ENCODE measurements around the gene SYT17.
A peak's percentile ranks its signal among the peaks of the same experiment; 100 is the strongest.

Gene SYT17

DNA sequence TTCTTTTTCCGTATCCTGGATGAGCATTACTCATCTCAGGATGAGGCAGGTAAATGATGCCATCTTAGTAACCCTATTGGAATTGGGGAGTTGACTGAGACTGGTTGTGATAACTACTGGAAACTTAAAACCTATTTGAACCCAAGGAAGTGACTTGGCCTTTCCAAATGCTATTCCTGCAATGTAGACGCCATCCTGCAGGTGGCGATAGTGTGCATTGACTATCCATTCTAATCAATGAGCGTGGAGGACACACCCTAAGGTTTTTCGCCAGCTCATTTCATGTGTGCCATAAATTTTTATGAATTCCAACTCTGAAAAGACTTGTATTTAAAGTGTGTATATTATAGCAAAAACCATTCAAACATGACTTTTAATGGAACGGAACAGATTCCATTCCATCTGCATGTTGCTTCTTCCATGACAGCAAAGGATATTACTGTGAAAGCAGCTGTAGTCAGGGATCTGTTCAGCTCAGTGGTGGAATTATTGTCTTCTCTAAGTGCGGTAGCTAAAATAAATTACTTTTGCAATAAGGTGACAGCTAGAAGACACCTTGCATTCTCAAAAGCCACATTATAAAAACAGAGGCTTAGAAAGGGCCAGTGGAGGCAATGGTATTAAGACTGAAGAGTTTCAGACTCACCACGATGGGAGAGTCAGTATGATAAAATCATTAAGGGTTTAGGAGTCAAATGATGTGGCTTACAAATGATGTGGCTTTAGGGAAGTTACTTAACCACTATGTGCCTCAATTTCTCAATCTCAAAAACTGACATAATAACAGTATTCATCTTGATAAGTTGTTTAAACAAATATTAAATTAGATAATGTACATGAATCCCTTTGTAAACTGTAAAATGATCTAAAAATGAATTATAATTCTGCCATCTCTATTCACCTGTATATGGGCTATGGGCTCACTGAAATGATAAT lies 55.5 kb downstream of the SYT17 start:
- no peak for DNase-seq

DNA sequence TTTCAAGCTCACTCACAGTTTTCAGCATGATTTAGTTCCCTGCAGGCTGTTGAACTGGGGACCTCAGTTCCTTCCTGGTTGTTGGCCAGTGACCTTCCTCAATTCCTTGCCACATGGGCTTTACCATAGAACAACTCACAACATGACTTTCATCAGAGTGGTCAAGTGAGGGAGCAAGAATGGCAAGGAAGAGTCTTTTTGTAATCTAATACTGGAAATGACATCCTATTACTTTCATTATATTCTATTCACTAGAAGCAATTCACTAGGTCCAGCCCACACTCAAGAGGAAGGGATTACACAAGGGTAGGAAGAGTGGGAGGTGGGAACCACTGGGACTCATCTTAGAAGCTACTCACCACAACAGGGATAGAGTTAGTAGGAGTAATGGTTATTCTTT lies 57.6 kb downstream of the SYT17 start:
- DNase-seq, result no peak

DNA sequence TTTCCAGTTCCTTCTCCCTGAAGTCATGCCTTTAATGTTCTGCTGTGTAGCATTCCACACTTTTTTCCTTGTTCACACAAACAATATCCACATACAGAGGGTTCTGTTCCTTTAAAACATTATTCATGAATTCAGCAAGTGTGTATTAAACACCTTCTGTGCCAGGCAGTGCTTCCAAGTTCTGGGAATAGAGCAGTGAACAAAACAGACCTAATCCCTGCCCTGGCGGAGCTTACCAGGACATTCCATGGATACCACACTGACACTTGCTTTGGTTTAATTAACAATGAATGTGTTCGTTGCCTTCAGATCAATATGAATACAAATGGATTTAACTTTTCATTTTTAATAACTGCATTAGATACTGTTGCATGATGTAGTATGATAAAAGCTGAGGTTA lies 59.6 kb downstream of the SYT17 start:
- DNase-seq, result no peak

DNA sequence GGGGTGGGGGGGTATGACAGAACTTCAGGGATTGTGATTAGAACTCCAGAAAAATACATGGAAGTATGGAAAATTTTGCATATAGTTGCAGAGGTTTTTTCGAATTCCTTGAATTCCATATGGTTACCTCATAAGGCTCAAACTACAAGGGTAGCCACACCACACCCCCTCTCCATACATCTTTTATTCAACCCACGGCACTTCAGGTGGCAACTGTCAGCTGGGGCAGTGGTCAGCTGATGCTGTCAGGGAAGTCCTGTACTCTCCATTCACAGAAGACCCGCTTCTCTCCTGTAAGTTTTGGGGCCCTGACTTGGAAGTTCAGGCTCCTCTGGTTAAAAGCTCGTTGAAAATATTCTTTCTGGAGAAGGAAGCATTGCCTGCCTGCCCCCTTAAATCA lies 60.0 kb downstream of the SYT17 start:
- DNase-seq, result no peak

DNA sequence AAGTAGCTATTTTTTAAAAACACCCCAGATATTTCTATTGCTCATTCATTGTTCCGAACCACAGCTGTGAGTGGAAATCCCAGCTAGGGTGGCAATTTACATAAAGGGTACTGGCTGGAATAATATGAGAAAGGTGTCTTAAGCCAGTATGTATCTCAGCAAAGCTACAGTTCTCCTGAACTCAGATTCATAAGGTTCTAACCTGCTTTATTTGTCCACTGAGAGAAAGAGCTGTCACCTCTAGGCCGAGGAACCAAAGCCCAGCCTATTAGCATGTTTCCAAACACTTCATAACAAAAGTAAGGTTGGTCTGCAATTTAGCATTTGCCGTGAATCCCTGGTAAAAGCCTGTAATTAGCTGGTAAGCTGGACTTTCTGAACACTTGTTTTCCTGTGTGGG lies 60.5 kb downstream of the SYT17 start:
- DNase-seq, result no peak

DNA sequence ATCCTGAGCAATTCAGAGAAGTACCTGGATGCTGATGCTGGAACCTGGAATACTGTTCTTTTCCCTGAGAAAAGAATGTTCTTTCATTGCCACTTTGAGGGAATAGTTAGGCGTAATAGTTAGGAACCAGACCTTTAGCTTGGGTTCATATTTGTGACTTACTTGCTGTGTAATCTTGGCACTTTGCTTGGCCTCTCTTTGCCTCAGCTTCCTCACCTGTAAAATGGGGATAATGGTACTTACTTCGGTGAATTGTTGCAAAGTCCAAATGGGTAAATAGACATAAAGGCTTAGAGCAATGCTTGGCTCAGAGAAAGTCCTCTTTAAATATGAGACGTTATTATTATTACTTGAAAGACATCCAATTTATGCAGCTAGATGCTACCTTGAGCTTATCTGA lies 62.5 kb downstream of the SYT17 start:
- DNase-seq, result no peak

DNA sequence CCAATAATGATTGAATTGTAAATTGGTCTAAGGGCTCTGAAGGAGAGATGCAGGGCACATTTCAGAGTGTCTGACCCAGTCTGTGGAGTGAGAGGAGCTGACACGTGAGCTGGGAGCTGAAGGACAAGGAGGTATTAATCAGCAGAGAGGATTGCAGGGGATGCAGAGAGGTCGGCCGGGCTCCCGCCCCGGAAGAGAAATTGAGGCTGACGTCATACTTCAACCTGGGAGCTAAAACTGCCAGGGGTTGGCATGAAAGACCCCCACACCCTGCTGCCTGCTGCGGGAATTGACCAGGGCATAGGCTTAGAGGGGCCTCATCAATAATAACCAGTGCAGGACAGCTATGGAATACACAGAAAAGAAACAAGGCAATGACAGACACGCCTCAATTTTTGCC lies 63.8 kb downstream of the SYT17 start:
- DNase-seq, result no peak

DNA sequence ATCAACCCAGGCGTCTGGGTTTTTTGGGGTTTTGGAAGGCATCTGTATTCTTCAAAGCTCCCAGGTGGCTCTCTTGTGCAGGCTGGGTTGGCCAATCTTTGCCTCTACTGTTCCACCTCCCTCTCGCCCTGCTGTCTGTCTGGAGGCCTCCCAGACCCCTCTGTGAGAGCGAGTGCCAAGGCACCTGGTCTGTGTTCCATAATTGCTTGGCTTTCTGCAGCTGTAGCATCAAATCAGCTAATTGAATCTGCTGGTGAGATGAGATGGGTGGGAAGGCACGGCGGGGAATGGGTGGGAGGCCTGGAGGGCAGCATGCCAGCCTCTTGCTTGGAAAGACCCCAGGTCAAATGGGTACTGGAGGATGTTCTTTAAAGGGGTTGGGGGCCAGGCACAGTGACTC lies 64.9 kb downstream of the SYT17 start:
- DNase-seq, result no peak

DNA sequence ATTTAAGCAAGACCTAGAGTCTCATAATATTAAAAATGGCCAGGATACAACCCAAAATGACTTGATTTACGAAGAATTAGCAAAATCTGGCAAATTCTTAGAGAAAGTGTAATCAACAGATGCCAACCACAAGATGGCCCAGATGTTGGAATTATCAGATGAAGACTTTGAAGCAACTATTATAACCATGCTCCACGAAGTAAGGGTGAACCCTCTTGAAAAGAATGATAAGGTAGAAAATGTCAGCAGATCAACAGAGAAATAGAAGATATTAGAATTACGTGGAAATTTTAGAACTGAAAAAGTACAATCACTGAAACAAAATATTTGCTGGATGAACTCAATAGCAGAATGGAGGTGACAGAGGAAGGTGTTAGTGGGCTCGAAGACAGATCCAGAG lies 67.4 kb downstream of the SYT17 start:
- DNase-seq, result no peak

DNA sequence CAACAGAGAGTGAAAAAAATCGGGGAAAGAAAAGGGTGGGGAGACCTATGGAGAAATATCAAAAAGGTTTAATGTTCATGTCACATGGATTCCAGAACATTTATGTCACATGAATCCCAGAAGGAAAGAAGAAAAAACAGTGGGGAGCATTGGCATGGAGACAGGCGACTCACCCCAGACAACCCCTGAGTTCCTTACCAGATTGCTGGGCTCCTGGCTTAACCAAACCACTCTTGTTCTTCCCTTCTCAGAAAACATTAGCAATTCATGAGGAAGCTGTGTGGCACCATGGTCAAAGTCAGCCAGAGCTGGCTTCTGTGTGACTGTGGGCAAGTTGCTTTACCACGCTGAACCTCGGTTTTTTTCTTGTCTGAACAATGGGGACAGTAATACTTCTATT lies 67.8 kb downstream of the SYT17 start:
- DNase-seq, result no peak

DNA sequence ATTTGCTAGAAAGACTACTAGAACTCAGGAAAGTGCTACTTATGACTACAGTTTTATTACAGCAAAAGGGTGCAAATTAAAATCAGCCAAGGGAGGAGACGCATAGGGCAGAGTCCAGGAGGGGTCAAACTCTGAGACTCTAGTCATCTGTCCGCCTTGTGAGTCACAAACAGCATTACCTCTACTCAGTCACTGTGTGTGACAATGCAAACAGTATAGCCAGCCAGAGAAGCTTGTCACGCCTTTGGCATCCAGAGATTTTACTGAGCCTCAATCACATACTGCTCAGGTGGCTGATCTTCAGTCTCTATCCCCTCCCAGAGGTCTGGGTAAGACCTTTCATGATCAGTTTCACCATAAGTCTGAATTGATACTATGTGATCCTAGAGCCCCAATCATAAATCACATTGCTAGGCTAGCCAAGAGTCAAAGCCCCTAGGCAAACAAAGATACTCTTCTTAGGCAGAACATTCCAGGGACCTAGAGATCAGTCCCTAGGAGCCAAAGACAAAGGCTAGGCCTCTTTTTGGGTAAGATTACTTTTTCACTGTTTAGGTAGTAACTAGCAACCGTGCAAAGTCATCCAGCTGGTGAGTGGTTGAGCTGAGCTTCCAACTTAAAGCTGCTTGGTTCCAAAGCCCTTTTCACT lies 68.6 kb downstream of the SYT17 start:
- no peak for DNase-seq

DNA sequence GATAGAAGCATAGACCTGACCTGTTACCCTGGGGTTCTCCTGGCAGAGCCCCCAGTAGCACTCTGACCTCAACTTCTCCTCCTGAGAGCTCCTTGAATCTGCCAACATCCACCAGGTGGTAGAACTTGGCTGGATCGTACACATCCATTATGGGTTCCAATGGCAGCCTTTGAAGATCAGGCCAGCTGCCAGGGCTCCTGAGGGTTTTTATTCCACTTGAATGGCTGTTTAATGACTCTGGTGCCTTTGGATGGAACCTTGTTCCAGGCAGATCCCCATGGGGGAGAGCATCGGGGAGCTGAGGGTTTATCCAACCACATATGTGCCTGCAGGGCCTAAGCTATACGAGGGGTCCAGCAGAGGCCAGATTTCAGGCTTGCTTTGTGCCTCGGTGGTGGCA lies 70.4 kb downstream of the SYT17 start:
- DNase-seq, result no peak

DNA sequence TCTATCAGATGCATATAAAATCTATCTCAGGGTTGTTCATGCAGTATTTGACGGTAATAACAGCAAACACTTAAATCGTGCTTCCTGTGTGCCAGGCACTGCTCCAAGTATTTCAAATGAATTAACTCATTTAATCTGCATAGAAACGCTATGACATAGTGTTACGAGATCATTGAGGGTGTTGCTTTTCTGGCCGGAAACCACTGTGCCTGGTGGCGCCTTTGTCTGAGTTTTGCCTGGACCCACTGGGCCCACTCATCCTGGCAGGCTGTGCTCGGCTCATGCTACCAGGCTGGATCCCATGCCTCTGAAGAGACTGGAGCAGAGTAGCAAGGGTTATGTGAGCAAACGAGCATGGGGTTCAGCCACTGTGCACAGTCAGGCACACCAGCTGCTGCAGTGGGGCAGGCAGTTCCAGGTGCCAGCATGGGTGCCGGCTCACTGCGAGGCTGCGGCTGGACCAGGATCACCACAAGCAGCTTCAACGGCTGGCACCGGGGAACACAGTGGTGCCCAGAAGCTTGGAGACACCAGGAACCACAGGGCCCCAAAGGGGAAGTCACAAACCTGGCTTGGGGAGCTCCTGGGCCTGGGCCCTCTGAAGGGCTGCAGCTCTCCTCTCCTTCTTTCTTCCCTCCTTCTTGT lies 71.6 kb downstream of the SYT17 start:
- no peak for DNase-seq

DNA sequence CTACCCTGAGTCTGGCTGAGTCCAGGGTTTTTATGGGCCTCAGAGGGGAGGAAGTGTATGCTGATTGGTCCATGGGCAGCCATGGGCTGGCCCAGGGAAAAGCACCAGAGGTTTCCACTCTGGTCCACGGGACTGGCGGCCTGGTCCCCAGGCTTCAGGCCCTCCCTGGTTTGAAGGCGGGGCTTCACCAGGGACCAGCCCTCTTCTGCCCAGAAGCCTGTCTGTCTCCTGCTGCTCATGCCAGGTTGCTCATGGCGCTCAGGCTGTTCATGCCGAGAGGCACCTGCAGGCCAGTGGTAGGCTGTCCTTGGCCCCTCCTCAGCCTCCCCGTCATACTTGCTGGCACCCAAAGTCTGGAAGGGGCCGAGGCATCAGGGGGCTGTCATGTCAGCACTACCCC lies 72.5 kb downstream of the SYT17 start:
- no peak for DNase-seq

DNA sequence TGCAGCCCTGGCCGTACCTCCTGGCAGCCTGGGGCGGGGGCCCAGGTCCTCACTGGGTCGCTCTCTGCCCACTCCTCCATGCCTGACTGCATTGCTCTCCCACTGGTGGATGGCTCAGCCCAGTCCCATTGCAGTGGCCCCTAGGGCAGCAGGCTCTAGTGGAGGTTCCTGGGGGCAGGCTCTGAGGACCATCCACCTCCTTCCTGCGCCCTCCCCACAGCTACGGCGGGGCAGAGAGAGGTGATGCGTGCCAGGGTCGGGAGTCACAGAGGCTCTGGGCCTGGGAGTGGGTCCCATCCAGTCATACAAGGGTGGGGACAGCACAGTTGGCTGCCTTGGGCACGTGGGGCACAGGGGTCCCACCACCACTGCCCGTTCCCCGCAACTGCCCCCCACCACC lies 73.5 kb downstream of the SYT17 start:
- no peak for DNase-seq

DNA sequence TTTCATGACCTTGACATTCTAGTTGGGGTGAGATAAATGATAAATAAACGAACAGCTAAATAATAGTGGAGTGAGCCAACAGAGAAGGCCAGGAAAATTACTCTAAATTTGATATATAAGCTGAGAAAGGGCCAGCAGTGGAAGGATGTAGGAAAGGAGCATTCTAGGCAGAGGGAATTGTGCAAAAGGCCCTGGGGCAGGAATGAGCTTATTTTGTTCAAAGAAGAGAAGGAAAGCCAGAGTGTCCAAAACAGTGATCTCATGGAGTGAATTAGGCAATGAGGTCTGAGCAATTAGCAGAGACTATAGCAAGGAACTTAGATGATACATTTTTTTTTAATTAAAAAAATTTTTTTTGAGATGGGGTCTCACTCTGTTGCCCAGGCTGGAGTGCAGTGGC lies 74.1 kb downstream of the SYT17 start:
- DNase-seq, result no peak

DNA sequence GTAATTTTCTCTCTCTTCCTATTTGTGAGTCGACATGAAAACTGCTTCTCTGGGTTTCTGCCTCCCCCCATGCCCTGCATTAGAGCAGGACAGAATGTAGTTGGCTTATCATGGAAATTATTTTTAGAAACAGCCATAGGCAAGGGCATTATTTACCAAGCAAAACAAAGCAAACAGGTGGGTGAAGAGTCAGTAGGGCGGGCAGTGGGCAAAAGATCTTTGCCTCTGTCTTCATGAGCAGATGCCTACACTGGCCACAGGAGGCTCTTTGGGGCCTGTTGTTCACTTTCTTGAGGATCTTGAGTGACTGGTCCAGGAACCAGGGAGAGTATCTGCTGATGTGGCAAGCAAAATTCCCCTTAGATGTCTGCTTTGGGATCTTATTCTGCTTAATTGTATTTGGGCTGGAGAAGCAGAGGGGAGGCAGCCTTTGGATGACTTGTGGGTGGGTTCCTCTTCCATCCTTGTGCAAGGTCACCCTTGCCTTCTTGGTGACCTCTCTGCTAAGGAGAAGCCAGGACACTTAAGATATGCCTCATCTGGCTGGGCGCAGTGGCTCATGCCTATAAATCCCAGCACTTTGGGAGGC lies 75.0 kb downstream of the SYT17 start:
- no peak for DNase-seq

DNA sequence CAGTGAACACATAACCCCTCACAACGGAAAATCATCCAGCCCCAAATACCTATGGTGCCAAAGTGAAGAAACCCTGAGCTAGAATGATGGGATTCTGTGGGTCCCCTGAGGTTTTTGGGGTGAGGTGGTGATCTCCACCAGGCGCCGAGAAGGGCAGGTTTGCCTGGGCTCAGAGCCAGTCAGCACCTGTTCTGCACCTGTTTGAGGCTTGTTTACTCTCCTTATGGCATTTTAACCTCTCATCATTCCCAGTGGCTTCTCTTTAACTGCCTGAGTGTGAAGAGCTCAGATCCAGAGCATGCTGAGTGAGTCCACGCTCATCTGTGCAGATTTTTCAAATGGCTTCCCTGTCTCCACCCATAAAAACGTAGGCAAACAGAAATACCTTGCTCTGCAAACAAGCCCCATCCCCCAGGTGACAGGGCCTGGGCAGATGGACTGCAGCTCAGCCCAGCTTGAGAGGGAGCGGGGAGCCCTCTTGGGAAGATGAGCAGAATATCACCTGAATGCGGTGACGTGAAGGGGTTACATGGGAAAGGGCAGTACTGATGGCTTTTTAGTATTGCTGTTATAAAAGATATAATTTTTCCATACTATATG lies 77.4 kb downstream of the SYT17 start:
- peak; percentile 35 to 76 for DNase-seq

DNA sequence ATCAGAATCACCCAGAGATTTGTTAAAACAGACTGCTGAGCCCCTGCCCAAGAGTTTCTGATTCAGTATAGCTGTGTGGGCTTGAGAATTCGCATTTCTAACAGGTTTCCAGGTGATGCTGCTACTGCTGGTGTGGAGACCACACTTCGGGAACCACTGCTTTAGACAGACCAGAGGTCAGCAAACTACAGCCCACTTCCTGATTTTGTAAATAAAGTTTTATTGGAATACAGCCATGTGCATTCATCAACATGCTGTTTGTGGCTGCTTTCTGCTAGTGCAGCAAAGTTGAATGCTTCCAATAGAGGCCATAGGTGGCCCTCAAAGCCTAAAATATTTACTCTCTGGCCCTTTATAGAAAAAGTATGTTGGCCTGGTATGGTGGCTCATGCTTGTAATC lies 84.9 kb downstream of the SYT17 start:
- no peak for DNase-seq

DNA sequence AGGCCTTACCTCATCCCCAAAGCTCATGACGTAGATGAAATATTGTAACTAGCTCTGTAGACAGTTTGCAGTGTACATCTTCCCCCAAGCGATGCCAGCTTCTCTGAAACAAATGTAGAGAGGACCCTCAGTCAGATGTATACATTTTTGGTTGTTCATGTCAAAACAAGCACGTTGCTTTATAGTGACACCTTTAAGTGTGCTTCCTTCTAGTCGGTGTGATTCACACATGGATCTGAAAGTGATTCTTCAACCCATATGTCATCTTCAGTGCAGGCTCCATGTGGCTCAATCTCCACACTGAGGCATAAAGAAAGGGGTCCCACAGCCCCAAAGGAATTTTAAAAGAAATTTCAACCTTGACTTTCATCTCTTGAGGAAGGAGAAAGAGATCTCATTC lies 86.6 kb downstream of the SYT17 start:
- DNase-seq, result no peak

DNA sequence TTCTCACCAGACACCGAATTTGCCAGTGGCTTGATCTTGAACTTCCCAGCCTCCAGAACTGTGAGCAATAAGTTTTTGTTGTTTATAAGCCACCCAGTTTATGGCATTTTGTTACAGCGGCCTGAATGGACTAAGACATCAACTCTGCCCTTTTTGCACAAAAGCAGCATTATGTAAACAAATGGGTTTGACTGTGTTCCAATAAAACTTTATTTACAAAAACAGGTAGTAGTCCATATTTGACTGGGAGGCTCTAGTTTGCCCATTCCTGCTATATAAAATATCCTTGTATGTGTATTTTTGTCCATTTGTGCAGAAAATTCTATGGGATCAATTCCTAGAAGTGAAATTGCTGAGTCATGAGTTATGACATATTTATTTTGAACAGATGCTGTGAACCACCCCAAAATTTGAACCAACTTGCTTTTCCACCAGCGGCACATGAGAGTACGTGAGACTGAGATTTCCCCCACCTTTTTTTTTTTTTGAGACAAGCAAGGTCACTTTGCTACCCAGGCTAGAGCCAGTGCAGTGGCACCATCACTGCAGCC lies 96.2 kb downstream of the SYT17 start:
- no peak for DNase-seq

DNA sequence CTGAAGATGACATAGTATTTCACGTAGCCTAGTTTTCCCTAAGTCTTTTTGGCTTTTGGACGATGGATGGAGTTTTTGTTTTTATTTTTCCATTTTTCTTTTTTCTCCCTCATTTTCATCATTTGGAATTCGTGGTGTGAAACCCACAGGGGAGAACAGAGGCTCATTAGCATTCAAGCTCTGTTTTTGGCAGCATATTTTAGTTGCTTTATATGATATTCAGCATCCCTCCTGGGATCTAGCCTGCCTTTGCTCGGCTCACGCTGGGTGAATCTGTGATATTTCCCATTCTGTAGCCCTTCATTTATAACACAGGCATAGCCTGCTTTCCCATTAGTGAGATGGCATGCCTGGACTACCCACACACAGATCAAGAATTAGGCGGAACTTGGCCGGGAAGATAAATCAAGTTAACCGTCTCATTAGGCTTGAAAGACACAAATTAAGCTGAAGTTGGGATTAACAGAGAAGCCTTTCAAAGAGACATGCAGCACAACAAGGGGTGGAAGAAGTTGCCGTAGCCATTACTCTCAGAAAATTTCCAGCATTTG lies 97.4 kb downstream of the SYT17 start:
- DNase-seq, result no peak

DNA sequence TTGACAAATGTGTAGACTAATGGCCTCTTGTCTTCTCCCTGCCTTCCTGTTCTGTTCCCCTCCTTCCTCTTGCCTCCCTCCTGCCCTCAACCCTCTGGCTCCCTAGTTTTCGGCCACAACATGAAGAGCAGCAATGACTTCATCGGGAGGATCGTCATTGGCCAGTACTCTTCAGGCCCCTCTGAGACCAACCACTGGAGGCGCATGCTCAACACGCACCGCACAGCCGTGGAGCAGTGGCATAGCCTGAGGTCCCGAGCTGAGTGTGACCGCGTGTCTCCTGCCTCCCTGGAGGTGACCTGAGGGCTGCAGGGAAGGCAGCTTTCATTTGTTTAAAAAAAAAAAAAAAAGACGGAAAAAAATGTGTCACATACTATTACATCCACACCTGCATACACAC lies 98.7 kb downstream of the SYT17 start:
- no peak for DNase-seq

Data from SHP77 (cell line).